HG03097 (cell line): ENCODE measurements around the gene MAN1B1.
A peak's percentile ranks its signal among the peaks of the same experiment; 100 is the strongest.
"Not testable (repeated sequence)": the region's sequence is repeated elsewhere in the genome, so short reads cannot be mapped to it uniquely, and the experiment has no call there.

Source experiments
- ATAC-seq: cut with Tn5 transposase; IDR thresholded peaks from one replicate; pipeline ENCODE4 v1.9.1; 2021; ENCODE audit not compliant: unreplicated experiment, low FRiP score

Gene MAN1B1

GRCh38 chr9:137123468-137123837 is 36.7 kb downstream of the MAN1B1 start:
- ATAC-seq = peak; percentile 37

GRCh38 chr9:137123952-137124462 is 37.2 kb downstream of the MAN1B1 start:
- not testable (repeated sequence) for ATAC-seq

- ATAC-seq = no peak
Measured at GRCh38 chr9:137126786-137127185, 40.0 kb downstream of the MAN1B1 start.

GRCh38 chr9:137127301-137128157 is 40.7 kb downstream of the MAN1B1 start:
- no peak for ATAC-seq

- ATAC-seq = no peak
Measured at GRCh38 chr9:137128158-137128861, 41.5 kb downstream of the MAN1B1 start.

GRCh38 chr9:137128862-137129455 is 42.2 kb downstream of the MAN1B1 start:
- ATAC-seq = no peak

- ATAC-seq = peak; percentile 70
Measured at GRCh38 chr9:137129456-137130175, 42.8 kb downstream of the MAN1B1 start.

GRCh38 chr9:137130176-137130755 is 43.5 kb downstream of the MAN1B1 start:
- ATAC-seq = peak; percentile 18

GRCh38 chr9:137134191-137134590 is 47.4 kb downstream of the MAN1B1 start:
- ATAC-seq = no peak

GRCh38 chr9:137135154-137135553 is 48.4 kb downstream of the MAN1B1 start:
- not testable (repeated sequence) for ATAC-seq

- no peak for ATAC-seq
Measured at GRCh38 chr9:137136261-137136880, 49.6 kb downstream of the MAN1B1 start.

- ATAC-seq = no peak
Measured at GRCh38 chr9:137136881-137137607, 50.3 kb downstream of the MAN1B1 start.

- ATAC-seq = no peak
Measured at GRCh38 chr9:137138058-137138721, 51.4 kb downstream of the MAN1B1 start.

- ATAC-seq = no peak
Measured at GRCh38 chr9:137138722-137139467, 52.1 kb downstream of the MAN1B1 start, which contains the start of gene GRIN1. Gene GRIN1 (plus strand): TSS chr9:137139154. CDS start chr9:137139487, 333 bp downstream.

- ATAC-seq = no peak
Measured at GRCh38 chr9:137139468-137140150, 52.8 kb downstream of the MAN1B1 start.

GRCh38 chr9:137140151-137141012 is 53.6 kb downstream of the MAN1B1 start:
- ATAC-seq = no peak
